Limb (tissue), 2 donors: Measurements from ENCODE around the gene ITLN1.
"Not testable (repeated sequence)": the region's sequence is repeated elsewhere in the genome, so short reads cannot be mapped to it uniquely, and the experiment has no call there.

Source experiments
- DNase-seq, 2 donors: peaks; one replicate each; pipeline ENCODE4 v3.0.0-alpha.2; 2016; ENCODE audit errors: extremely low spot score in 2 of 2

Gene ITLN1

DNA sequence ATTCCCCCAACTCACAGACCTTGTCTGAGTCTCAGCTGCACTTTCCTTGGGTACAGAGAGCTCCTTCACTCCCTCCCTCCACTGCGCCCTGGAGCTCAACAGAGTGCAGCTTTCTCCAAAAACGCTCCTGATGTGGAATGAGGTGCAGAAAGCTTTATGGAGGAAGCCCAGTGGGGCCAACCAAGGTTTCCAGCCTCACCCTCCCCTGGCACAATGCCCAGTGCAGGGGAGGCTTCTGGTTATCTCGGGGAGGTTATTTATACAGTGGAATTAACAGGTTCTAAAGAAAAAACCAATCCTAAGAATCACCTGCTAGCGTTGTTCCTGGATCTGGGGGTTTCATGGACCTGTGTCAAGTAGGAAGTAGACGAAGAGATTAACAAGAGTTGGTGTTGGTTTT is at the start of gene ITLN1:
Gene ITLN1 (minus strand): TSS at position 139 of the 400 bp plus-strand sequence. CDS start 303 bp downstream, outside the sequence.
- DNase-seq: no peak

DNA sequence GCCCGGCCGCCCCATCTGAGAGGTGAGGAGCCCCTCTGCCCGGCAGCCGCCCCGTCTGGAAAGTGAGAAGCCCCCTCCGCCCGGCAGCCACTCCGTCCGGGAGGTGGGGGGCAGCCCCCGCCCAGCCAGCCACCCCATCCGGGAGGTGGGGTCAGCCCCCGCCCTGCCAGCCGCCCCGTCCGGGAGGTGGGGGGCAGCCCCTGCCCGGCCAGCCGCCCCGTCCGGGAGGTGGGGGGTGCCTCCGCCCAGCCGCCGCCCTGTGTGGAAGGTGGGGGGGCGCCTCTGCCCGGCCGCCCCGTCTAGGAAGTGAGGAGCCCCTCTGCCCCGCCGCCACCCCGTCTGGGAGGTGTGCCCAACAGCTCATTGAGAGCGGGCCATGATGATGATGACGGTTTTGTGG is 48.3 kb upstream of the ITLN1 start:
- DNase-seq: not testable (repeated sequence)

DNA sequence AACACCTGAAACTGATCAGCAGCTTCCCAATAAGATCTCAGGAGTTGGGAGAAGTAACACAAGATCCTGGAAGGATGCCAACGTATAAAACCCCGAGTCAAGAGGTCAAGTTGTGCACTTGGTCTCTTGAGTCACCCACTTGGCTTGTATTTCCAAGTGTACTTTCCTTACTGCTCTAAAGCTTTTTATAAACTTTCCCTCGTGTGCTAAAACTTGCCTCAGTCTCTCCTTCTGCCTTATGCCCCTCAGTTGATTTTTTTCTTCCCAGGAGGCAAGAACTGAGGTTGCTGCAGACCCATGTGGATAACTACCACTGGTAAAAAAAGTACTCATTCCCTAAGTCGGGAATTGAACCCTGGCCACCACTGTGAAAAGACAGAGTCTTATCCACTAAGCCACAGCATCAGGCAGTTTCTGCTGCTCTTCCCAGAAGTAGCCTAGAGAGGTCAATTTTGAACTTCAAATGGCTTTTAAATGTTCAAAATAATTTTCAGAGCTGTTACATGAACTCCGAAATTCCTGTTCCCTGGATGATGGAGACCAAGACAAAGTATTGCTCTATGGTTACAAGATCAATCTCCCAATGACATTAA is 40.8 kb upstream of the ITLN1 start:
- DNase-seq: no peak

DNA sequence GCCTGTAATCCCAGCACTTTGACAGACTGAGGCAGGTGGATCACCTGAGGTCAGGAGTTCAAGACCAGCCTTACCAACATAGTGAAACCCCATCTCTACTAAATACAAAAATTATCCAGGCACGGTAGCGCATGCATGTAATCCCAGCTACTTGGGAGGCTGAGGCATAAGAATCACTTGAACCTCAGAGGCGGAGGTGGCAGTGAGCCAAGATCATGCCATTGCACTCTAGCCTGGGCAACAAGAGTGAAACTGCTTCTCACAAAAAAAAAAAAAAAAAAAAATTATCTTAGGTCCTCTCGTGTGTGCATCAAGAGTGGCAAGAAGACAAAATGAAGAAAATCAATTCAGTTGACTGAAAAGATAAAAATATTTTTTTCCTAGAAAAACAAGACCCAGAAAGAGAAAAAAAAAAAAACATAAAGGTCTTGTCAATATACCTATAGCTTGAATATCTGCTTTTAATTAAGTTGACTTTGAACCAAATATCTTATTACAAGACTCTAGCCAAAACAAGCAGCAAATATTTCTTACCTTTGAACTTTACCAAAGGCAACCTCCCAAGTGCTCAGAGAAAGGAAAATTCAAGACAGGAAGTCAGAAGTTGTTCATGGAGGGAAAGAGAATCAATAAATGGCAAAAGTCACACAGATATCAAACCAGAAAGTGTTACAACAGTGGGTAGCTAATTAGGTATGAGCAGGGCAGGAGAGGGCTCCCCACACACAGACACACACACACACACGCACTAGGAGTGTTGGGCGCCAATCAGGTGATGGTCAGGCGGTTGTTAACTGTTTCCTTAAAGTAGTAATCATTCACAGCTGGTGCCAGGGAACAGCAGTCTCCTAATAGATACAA is 40.0 kb upstream of the ITLN1 start:
- DNase-seq: no peak

DNA sequence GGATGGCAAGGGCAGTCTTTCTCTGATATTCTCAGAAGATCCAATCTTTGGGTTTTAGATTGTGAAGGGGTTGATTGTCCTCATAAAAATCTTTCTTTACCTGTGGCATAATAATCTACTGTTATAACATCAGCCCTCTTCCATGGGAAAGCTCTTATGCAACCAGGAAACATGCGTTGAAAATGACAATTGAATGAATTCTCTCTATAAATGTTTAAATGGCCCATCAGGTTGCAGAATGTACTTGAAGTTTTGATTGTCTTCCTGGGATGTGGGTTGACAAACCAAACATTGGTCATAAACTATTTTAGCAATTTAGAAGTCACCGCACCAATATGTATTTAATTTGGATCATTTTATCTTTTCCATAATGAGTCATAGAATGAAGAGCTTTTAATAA is 31.7 kb upstream of the ITLN1 start:
- DNase-seq: no peak

DNA sequence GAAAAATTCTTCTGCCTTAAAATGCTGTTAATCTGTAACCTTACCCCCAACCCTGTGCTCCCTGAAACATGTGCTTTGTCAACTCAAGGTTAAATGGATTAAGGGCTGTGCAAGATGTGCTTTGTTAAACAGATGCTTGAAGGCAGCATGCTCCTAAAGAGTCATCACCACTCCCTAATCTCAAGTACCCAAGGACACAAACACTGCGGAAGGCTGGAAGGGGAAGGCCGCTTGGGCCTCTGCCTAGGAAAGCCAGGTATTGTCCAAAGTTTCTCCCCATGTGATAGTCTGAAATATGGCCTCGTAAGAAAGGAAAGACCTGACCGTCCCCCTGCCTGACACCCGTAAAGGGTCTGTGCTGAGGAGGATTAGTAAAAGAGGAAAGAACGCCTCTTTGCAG is 28.2 kb upstream of the ITLN1 start:
- DNase-seq: not testable (repeated sequence)

DNA sequence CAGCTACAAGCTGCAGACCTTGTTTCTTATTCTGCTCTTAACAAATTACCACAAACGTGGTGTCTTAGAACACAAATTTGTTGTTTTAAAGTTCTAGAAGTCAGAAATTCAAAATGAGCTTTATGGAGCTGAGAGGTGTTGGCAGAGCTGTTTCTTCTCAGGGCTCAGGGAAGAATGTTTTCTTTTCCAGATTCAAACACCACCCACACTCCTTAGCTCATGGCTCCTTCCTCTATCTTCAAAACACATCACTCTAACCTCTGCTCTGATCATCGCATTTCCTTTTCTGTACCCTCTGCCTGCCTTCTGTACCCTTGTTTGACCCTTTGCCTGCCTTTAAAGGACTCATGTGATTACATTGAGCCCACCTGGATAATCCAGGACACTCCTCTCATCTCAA is 26.9 kb upstream of the ITLN1 start:
- no peak for DNase-seq

DNA sequence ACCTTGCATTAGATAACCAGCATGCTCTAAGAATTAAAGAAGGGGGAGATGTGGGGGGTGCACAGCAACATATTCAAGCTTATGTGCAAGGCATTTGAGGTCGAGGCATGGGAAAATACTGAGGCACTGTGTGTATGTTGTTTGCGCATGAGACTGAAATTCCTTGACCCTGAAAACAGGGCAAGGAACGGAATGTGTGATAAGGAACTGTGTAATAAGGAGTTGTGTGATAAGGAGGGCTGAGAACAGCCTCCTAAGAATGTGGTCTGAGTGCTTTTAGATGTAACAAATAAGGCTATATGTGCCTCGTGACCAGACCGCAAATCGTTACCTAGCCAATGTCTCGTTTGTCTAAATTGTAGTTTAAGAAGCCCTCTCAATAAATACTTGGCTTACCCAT is 26.5 kb upstream of the ITLN1 start:
- DNase-seq: no peak

DNA sequence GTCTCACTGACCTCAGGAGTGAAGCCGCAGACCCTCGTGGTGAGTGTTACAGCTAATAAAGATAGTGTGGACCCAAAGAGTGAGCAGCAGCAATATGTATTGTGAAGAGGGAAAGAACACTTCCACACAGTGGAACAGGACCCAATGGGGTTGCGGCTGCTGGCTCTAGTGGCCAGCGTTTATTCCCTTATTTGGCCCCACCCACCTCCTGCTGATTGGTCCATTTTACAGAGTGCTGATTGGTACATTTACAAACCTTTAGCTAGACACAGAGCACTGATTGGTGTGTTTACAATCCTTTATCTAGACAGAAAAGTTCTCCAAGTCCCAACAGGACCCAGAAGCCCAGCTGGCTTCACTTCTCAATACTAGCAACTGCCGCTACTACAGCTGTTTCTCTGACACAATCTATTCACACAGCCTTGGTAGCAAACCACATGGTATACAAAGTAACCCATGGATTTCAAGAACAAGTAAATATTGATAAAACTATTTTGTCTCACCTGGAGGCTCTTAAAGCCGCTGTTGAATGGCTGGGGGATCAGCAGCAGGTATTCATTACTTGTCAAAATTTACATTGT is 25.3 kb upstream of the ITLN1 start:
- no peak for DNase-seq

DNA sequence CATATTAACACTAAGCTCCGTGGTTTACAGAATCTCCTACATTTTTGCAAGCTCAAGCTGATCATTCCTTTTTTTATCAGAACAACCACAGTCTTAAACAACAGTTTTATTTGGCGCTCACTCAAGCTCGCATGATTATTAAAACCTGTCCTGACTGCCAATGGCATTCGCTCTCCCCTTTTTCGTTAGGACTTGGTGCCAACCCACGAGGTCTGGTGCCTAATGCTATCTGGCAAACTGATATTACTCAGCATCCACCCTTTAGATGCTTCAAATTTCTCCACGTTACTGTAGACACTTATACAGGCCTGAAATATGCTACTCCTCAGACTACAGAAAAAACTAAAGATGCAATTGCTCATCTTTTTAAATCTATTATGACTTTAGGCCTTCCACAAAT is 23.0 kb upstream of the ITLN1 start:
- no peak for DNase-seq

DNA sequence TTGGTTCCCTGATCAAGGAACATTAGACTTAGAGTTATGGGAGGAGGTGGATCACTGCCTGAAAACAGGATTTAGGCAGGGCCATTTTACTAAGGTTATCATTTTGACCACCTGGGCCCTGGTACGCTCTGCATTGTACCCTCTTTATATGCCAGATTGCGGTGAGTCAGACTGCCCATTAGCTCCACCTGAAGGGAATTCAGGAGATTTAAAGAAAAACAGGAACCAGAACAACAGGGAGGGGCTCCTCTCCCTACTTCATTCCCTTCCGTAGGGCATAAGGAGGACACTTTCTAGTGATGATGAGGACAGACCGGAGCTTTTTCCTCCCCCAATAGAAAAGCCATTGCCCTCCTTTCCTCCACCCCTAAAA is 20.6 kb upstream of the ITLN1 start:
- DNase-seq: no peak

DNA sequence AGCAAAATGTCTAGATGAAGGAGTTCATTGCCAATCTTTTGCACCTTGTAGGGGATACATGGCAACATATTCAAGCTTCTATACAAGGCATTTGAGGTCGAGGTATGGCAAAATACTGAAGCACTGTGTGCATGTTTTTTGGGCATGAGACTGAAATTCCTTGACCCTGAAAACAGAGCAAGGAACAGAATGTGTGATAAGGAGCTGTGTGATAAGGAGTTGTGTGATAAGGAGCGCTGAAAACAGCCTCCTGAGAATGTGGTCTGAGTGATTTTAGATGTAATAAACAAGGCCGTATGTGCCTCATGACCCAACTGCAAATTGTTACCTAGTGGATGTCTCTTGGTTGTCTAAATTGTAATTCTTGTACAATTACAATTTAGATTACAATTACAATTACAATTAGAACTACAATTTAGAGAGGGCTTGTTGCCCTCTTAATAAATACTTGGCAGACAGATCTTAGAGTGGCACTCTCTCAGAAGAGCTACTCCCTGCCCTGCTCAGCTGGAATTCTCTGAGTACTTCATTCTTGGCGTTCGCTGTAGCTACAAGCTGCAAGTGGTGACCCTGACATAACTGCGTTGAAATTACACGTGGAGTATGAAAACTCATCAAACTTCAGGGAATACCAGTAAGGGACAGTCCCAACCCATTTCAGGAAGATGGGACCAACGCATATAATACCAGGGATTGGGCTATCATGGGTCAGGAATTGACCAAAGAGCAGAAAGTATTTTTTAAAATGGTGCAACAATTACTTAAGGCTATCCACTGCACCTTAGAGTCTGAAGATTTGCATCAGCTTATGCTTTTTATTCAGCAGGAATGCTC is 20.0 kb upstream of the ITLN1 start:
- no peak for DNase-seq

DNA sequence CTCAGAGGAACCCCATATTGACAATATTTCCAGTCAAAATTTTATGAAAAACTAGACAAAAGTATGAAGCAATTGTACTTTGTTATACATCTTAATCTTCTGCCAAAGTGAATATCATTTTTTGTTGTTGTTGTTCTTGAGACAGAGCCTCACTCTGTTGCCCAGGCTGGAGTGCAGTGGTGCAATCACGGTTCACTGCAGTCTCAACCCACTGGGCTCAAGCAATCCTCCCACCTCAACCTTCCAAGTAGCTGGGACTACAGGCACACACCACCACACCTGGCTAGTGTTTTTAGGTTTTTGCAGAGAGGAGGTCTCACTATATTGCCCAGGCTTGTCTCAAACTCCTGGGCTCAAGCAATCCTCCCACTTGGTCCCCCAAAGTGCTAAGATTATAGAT is 17.3 kb upstream of the ITLN1 start:
- DNase-seq: not testable (repeated sequence)

DNA sequence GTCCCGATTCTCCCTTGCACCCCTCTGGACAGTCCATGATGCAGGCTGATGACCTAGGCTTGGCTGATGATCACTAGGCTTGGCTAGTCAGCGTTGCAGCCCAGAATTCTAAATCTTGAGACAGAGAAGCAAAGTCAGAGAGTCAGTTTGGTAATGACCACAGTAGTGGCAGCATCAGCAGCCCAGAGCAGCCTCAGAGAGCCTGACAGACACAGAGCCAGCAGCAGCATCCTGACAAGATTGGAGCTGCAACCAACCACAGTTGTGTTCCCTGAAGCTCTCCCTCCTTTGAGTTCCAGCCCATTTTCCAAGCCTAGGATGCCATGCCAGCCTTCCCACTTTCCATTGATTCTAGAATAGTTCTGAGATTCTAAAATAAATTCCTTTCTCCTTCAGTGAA is 16.8 kb upstream of the ITLN1 start:
- DNase-seq: no peak

DNA sequence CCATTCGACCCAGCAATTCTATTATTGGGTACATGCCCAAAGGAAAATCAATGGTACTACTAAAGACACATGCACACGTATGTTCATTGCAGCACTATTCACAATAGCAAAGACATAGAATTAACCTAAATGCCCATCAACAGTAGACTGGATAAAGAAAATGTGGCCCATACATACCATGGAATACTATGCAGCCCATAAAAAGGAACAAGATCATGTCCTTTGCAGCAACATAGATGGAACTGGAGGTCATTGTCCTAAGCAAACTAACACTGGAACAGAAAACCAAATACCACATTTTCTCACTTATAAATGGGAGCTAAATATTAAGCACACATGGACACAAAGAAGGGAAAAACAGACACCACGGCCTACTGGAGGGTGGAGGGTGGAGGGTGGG is 15.7 kb upstream of the ITLN1 start:
- DNase-seq: not testable (repeated sequence)

DNA sequence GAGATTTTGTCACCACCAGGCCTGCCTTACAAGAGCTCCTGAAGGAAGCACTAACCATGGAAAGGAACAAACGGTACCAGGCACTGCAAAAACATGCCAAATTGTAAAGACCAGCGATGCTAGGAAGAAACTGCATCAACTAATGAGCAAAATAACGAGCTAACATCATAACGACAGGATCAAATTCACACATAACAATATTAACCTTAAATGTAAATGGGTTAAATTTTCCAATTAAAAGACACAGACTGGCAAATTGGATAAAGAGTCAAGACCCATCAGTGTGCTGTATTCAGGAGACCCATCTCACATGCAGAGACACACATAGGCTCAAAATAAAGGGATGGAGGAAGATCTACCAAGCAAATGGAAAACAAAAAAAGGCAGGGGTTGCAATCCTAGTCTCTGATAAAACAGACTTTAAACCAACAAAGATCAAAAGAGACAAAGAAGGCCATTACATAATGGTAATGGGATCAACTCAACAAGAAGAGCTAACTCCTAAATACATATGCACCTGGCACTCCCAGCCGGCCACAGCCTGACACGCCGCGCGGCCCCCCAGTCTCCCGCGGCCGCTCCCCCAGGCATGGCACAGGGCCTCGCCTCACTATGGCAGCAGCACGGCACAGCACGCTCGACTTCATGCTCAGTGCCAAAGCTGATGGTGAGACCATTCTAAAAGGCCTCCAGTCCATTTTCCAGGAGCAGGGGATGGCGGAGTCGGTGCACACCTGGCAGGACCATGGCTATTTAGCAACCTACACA is 9.6 kb upstream of the ITLN1 start:
- not testable (repeated sequence) for DNase-seq

DNA sequence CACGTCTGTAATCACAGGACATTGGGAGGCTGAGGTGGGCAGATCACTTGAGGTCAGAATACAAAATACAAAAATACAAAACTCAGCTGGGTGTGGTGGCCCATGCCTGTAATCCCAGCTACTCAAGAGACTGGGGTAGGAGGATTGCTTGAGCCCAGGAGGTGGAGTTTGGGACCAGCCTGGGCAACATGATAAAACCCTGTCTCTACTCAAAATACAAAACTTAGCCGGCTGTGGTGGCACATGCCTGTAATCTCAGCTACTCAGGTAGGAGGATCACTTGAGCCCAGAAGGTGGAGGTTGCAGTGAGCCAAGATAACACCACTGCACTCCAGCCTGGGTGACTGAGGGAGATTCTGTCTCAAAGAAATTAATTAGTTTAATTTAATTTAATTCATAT is 6.5 kb upstream of the ITLN1 start:
- no peak for DNase-seq

DNA sequence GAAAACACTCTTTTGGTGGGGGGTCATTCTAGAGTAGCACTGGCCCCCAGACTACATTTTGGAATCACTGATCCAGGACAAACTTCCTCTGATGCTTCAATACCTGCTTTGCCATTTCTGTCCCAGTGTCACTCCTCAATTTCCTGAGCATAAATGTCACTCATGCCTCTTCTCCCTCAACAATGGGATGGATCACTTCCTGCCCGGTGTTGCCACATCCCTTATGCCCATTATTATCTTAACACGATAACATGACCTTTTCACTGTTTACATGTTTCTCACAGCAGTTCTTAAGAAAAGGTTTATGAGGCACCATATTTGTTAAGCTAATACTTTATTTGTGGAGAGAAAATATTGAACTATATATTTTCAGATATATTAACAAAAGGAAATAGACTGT is 3.9 kb upstream of the ITLN1 start:
- DNase-seq: no peak

DNA sequence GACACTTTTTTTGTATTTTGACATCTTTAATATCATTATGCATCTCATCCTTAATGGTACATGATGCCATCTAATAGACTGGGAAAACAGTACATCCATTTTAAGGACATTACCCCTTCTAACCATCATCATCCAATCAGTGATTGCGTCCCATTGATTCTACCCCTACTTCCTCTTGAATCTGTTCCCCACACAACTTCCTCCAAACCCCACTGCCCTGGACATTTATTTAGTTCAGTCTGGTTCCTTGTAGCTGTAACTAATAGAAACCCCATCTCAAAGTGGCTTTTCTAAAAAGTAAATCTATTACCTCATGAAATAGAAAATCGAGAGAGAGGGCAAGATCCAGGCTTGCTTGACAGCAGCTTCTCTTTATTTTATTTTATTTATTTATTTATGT is 2.1 kb upstream of the ITLN1 start:
- DNase-seq: no peak

DNA sequence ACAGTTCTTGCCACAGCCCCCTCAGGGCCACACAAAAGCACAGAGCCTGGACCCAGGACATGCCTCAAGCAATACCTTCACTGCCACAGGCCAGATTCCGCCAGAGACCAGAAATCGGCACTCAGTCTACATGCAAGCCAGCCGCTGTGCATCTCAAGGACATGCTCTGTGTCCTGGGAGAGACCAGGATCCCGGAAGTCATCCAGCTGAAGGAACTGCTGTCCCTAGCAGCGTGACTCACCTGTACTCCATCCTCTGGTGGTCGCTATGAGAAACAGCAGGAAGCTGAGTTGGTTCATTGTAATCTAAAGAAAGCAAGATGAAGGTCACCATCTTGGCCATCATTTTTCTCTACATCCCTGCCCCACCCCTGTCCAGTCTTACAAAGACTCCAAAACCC is 401 bp downstream of the ITLN1 start:
- DNase-seq: no peak
